Astrocyte (in vitro differentiated cells and primary cell): ENCODE results near the gene KRT75.

Experiments used
- CTCF ChIP-seq: IDR thresholded peaks from 2 replicates; pipeline ENCODE4 v1.5.1; 2011; ENCODE audit warnings: low read depth, mild to moderate bottlenecking, inconsistent platforms, low read length, moderate library complexity; ENCODE audit not compliant: insufficient read depth
- EZH2 ChIP-seq: IDR thresholded peaks from 2 replicates; pipeline ENCODE4 v1.6.1; 2012; ENCODE audit warnings: mild to moderate bottlenecking, low read length, inconsistent platforms; ENCODE audit not compliant: insufficient read depth

- no peak for TF ChIP-seq CTCF
- no peak for TF ChIP-seq EZH2
Measured at GRCh38 chr12:52437508-52437907, 3.3 kb upstream of the KRT75 start.
